Esophagus muscularis mucosa (tissue), 4 donors: ENCODE results near the gene HLCS.

ENCODE experiments used
- EP300 ChIP-seq: sonication (generic); formaldehyde crosslinking; IDR thresholded peaks from one replicate; pipeline ENCODE4 v1.6.1; 2017; ENCODE audit warnings: antibody characterized with exemption
- POLR2A ChIP-seq: fragments of 450-650 bp; IDR thresholded peaks from one replicate; pipeline ENCODE4 v1.6.1; 2017; ENCODE audit warnings: antibody characterized with exemption, moderate library complexity, mild to moderate bottlenecking, low read depth
- TF ChIP-seq, protein P1 (sequence below), 3 experiments: fragments of 200-600 bp in 2 of 3; fragments of 450-650 bp in 1 of 3; sonication (generic) in 2 of 3; IDR thresholded peaks; one replicate each; pipeline ENCODE4 v1.5.1; 2017 to 2019; ENCODE audit warnings: antibody characterized with exemption in 3 of 3, mild to moderate bottlenecking in 2 of 3, moderate library complexity in 1 of 3

- TF ChIP-seq, protein P1, sequence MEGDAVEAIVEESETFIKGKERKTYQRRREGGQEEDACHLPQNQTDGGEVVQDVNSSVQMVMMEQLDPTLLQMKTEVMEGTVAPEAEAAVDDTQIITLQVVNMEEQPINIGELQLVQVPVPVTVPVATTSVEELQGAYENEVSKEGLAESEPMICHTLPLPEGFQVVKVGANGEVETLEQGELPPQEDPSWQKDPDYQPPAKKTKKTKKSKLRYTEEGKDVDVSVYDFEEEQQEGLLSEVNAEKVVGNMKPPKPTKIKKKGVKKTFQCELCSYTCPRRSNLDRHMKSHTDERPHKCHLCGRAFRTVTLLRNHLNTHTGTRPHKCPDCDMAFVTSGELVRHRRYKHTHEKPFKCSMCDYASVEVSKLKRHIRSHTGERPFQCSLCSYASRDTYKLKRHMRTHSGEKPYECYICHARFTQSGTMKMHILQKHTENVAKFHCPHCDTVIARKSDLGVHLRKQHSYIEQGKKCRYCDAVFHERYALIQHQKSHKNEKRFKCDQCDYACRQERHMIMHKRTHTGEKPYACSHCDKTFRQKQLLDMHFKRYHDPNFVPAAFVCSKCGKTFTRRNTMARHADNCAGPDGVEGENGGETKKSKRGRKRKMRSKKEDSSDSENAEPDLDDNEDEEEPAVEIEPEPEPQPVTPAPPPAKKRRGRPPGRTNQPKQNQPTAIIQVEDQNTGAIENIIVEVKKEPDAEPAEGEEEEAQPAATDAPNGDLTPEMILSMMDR (IDR thresholded peaks at IDR 0.05): no peak
- no peak for TF ChIP-seq POLR2A
- no peak for TF ChIP-seq EP300
These were observed 76.4 kb downstream of the HLCS start for GRCh38 chr21:36890086-36890485.
